Measurements from ENCODE around the gene SEH1L. TPM values are rescaled to one million over a fixed set of nuclear protein-coding genes. Genes with fewer than 3 reads are reported as not detected.
A peak's percentile ranks its signal among the peaks of the same experiment; 100 is the strongest.
"Not testable (repeated sequence)": the region's sequence is repeated elsewhere in the genome, so short reads cannot be mapped to it uniquely, and the experiment has no call there.

SEH1L gene
- total RNA-seq, result 28.1 TPM

GRCh38 chr18:12947285-12948049, at the start of gene SEH1L:
SEH1L (plus strand) TSS chr18:12948011; CDS start chr18:12948122, 111 bp downstream.
- DNase-seq, result peak; percentile 98

DNA sequence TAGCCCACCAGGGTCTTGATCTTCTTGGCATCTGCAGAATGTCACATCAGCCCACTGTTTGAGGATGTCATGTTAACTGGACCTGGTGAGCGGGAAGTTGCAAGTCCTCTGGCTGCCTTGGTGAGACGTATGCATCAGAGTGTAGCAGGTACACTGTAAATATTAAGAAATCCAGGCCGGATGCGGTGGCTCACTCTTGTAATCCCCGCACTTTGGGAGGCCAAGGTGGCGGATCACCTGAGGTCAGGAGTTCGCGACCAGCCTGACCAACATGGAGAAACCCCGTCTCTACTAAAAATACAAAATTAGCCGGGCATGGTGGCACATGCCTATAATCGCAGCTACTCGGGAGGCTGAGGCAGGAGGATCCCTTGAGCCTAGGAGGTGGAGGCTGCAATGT, 46.6 kb upstream of the SEH1L start:
- DNase-seq, result not testable (repeated sequence)

DNA sequence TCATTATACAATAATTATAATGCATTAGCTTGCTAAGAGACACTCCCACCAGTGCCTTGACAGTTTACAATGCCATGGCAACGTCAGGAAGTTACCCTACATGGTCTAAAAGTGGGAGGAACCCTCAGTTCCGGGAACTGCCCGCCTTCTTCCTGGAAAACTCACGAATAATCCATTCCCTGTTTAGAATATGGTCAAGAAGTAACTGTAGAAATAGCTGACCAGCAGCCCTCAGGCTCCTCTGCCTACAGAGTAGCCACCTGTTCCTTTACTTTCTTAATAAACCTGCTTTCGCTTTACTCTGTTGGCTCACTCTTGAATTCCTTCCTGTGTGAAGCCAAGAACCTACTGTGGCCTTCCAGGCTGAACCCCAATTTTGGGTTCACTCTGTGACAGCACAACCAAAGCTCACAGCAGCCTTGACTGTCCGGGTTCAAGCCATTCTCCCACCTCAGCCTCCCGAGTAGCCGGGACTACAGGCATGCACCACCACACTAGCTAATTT, 43.7 kb upstream of the SEH1L start:
- DNase-seq, result no peak

DNA sequence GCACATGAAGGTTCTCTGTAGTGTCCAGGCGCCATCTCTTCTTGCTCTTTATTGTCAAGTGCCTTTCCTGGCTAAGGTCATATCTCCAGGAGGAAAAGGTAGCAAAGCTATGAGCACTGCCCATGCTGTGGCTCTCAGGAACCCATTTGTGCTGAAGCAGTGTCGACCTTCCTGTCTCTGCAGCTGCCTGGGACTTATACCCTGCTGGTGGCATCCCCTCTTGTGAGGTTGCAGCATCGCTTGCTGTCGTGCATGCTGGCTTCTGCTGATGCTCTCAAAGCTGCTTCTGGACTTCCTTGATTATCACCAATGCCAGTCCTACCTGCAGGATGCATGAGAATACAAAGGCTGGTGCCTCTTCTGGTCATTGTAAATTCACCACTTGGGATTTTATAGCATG, 41.7 kb upstream of the SEH1L start:
- no peak for DNase-seq

GRCh38 chr18:12906773-12907172, 41.0 kb upstream of the SEH1L start:
- DNase-seq, result no peak

- DNase-seq, result no peak
Measured at GRCh38 chr18:12907258-12907925, 40.4 kb upstream of the SEH1L start.

GRCh38 chr18:12908706-12909105, 39.1 kb upstream of the SEH1L start:
- DNase-seq, result no peak

GRCh38 chr18:12911025-12911928, 36.5 kb upstream of the SEH1L start:
- no peak for DNase-seq

GRCh38 chr18:12911929-12912703, 35.7 kb upstream of the SEH1L start:
- DNase-seq, result no peak

GRCh38 chr18:12921178-12921577, 26.6 kb upstream of the SEH1L start:
- no peak for DNase-seq

DNA sequence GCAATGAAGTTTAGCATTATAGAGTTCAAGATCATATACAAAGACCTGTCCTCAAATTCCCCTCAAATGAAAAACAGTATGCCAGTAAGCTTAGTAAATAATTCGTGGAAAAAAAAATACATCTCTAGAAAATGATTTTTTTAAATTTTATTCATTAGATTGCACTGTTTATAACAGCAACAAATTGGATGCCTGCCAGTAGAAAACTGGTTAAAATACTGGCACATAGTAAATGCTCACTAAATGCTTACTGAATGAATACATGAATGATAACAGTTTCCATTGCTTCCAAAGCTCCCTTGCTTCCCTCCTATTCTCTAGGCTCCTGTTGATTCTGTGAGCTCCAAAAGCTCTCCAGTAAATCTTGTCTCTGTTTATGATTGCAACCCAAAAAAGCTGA, 25.5 kb upstream of the SEH1L start:
- DNase-seq, result no peak

GRCh38 chr18:12924616-12925015, 23.2 kb upstream of the SEH1L start:
- DNase-seq, result no peak

DNA sequence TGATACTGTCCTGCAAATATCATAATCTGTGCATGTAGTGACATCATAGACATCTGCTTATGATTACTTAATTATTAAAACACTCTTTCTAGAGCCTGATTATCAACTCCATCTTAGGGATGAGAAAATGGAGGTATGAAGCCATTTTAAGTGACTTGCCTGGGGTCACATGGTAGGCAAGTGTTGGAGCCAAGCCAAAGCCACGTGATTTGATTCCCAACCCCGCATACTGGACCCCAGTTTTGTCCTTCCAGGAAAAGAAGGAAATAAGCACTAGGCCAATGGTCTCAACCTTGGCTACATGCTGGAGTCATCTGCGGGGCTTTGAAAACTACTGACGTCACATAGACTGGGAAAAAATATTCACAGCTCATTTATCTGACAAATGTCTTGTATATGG, 19.6 kb upstream of the SEH1L start:
- no peak for DNase-seq

GRCh38 chr18:12928641-12929040, 19.2 kb upstream of the SEH1L start:
- no peak for DNase-seq

DNA sequence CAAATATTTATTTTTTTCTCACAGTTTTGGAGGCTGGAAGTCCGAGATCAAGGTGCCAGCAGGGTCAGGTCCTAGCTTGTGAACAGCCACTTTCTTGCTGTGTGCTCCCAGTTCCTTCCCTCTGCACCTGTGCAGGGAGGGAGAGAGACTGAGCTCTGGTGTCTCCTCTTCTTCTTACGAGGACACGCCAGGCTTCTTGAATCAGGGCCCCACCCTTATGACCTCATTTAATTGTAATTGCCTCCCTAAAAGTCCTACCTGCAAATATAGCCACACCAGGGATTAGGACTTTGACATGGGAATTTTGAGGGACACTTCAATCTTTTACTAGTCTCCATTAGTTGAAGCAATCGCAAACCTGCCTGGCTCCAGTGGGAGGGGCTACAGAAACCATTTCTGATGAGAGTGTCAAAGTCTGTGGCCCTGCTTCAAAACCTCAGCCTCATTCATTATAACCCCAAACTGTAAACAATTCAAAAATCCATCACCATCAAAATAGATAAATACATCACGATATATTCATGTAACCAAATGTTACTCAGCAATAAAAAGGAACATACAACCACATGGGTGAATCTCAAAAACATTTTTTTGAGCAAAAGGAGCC, 18.2 kb upstream of the SEH1L start:
- no peak for DNase-seq

DNA sequence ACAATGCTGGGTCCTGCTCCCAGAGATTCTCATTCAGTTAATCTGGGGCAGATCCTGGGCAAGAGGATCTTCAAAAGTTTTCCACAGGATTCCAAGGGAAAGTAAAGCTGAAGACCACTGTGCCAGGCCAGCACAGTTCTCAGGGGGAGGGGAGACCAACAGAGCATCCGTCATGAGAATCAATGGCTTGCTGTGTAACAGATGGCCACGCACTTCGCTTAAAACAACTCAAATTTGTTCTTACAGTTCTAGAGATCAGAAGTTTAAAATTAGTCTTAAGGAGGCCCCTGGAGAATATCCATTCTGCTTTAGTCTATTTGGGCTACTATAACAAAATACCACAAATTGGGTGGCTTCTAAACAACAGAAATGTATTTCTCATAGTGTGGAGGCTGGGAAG, 17.4 kb upstream of the SEH1L start:
- DNase-seq, result no peak

GRCh38 chr18:12930908-12931307, 16.9 kb upstream of the SEH1L start:
- no peak for DNase-seq

DNA sequence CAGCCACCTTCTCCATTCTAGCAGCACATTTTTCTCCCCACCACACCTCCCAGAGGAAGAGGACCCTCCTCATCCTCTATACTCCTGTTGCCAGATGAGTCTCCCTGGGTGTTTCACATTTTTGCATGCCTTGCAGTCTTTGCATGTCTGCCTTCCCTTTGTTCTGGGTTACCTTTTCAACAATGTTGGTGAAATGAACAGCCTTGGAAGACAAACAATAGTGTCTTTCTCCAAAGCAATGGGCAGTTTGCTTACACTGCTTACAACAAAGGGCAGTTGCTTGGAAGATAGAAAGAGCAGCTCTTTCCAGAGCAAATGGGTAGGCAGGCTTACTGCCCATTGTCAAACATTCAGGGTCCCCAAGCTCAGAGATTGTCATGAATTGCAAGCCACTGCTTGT, 14.5 kb upstream of the SEH1L start:
- DNase-seq, result no peak

- DNase-seq, result peak; percentile 48
Measured at GRCh38 chr18:12934454-12935071, 13.2 kb upstream of the SEH1L start.

GRCh38 chr18:12939162-12939561, 8.6 kb upstream of the SEH1L start:
- no peak for DNase-seq

GRCh38 chr18:12943215-12943614, 4.6 kb upstream of the SEH1L start:
- DNase-seq, result no peak

Data from skin of body (tissue), 2 donors.